ENCODE measurements around the gene STRAP.

The STRAP gene, protein sequence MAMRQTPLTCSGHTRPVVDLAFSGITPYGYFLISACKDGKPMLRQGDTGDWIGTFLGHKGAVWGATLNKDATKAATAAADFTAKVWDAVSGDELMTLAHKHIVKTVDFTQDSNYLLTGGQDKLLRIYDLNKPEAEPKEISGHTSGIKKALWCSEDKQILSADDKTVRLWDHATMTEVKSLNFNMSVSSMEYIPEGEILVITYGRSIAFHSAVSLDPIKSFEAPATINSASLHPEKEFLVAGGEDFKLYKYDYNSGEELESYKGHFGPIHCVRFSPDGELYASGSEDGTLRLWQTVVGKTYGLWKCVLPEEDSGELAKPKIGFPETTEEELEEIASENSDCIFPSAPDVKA

DNA sequence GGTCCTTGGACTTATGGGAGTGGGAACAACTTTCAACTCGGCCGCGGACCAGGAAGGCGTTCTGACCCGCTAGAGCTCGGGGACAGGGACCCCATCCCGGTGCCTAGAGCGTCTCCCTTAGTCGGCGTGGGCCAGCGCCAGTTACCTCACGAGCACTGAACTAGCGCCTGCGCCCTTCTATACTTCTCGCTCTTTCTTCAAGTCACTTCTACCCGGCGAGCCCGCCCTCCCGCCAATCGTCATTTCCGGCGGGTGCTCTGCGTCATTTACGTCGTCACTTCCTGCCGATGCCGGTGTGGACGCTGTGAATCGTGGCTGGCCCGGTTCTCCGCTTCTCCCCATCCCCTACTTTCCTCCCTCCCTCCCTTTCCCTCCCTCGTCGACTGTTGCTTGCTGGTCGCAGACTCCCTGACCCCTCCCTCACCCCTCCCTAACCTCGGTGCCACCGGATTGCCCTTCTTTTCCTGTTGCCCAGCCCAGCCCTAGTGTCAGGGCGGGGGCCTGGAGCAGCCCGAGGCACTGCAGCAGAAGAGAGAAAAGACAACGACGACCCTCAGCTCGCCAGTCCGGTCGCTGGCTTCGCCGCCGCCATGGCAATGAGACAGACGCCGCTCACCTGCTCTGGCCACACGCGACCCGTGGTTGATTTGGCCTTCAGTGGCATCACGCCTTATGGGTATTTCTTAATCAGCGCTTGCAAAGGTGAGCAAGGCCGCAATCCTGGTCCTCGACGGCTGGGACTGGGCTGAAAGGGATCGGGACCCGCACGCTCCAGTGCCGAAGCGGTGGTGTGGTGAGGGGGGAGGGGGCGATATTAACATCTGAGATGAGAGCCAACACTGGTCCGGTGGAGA, at the start of gene STRAP:
Gene STRAP (plus strand): TSS at position 270 of the 854 bp plus-strand sequence. CDS start 321 bp downstream, at position 591.
- H3K4me3 ChIP-seq (ENCODE audit: low read depth, low read length): peak within 1 kb of the TSS; percentile 91
- DNase-seq (ENCODE audit: low read depth): peak; percentile 98
- TF ChIP-seq, protein P1, sequence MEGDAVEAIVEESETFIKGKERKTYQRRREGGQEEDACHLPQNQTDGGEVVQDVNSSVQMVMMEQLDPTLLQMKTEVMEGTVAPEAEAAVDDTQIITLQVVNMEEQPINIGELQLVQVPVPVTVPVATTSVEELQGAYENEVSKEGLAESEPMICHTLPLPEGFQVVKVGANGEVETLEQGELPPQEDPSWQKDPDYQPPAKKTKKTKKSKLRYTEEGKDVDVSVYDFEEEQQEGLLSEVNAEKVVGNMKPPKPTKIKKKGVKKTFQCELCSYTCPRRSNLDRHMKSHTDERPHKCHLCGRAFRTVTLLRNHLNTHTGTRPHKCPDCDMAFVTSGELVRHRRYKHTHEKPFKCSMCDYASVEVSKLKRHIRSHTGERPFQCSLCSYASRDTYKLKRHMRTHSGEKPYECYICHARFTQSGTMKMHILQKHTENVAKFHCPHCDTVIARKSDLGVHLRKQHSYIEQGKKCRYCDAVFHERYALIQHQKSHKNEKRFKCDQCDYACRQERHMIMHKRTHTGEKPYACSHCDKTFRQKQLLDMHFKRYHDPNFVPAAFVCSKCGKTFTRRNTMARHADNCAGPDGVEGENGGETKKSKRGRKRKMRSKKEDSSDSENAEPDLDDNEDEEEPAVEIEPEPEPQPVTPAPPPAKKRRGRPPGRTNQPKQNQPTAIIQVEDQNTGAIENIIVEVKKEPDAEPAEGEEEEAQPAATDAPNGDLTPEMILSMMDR (conservative IDR thresholded peaks at IDR 0.05; ENCODE audit: low read depth, low read length): no peak

DNA sequence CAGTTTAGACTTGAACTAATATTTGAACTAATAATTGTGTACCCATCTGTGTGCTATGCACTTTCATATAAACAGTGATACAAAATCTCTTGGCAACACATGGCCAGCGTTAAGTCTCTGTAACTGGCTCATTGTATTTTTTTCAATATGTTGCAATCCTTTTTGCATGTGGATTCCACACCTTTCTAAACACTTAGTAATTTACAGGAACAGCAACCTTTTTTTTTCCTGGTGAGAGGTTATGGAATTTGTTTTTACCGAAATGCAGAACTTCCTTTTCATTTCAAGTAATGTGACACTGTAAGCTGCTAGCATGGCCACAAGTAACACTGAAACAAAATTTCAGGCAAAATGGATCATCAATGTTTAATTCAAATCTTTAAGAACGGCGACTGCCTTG, 47.6 kb upstream of the STRAP start:
- DNase-seq (ENCODE audit: low read depth): peak; percentile 70
- TF ChIP-seq, protein P1 (conservative IDR thresholded peaks at IDR 0.05; ENCODE audit: low read depth, low read length): no peak
- H3K4me3 ChIP-seq (ENCODE audit: low read depth, low read length): no peak overlapping the region

- no peak overlapping the region for H3K4me3 ChIP-seq (ENCODE audit: low read depth, low read length)
- TF ChIP-seq, protein P1 (conservative IDR thresholded peaks at IDR 0.05; ENCODE audit: low read depth, low read length): no peak
- no peak for DNase-seq (ENCODE audit: low read depth)
Measured at GRCh38 chr12:15837141-15837790, 44.9 kb upstream of the STRAP start.

GRCh38 chr12:15839041-15839440, 43.1 kb upstream of the STRAP start:
- DNase-seq (ENCODE audit: low read depth): no peak
- H3K4me3 ChIP-seq (ENCODE audit: low read depth, low read length): no peak overlapping the region
- TF ChIP-seq, protein P1 (conservative IDR thresholded peaks at IDR 0.05; ENCODE audit: low read depth, low read length): no peak

DNA sequence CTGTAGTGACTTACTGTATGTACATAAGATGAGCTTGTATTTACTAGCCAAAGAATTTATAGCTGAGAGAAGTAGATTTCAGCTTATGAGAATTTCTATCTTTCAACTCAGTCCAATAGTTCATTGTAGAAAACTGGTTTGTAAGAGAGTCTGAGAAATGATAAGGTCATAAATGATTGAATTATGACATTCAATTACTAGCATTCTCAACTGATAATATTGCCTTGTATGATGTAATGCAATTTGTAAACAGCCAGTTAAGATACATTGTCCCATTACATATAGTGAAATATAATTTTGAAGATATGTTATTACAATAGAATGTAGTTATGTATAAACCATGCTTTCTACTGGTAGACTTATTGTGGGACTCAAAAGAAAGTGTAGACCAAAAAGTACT, 42.5 kb upstream of the STRAP start:
- TF ChIP-seq, protein P1 (conservative IDR thresholded peaks at IDR 0.05; ENCODE audit: low read depth, low read length): no peak
- no peak overlapping the region for H3K4me3 ChIP-seq (ENCODE audit: low read depth, low read length)
- no peak for DNase-seq (ENCODE audit: low read depth)

DNA sequence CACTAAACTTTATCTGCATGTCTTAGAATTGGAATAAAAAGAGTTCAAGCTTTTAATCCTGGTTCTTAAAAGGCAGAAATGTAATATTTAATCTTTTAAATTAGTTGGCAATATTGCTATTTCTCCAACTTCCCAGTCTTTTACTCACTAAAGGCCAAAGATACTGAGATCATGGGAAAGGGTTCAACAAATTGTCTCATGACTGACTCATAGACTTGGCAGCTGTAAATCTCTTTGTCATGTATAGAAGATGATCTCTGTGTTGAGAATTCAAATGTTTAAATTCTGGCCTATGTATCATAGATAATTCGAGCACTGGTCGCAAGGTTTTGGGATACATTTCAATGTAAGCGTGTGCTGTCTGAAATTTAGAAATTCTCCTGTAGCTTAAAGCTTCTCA, 40.1 kb upstream of the STRAP start:
- DNase-seq (ENCODE audit: low read depth): peak; percentile 74
- TF ChIP-seq, protein P1 (conservative IDR thresholded peaks at IDR 0.05; ENCODE audit: low read depth, low read length): no peak

More for the DNA sequence above, 40.1 kb upstream of the STRAP start:
- no peak overlapping the region for H3K4me3 ChIP-seq (ENCODE audit: low read depth, low read length)

Data from choroid plexus epithelial cell (primary cell).